Mesenteric fat pad (tissue), 1 donor: ENCODE measurements around the gene ATP6V0D1. TPM values are rescaled to one million over a fixed set of nuclear protein-coding genes. Genes with fewer than 3 reads are reported as not detected.

Experiments
- DNase-seq: peaks from one replicate; pipeline ENCODE4 v3.0.0-alpha.2; 2020; ENCODE audit warnings: low spot score
- total RNA-seq: library from RNA; stranded (reverse); fragmentation: NEBNext Ultra II Directional; extraction: Animal tissue kit (Norgen Biotek cat#: 25700); gene quantifications from one replicate; pipeline ENCODE4 v1.2.1, GENCODE V29; 2021
- donor health status: DM: yes; HTN: yes; CAD: no.

The ATP6V0D1 gene
- total RNA-seq, 1 donor from 2014 or later = 89.5 TPM

GRCh38 chr16:67463691-67464090 lies 17.3 kb downstream of the ATP6V0D1 start:
- DNase-seq = no peak

- no peak for DNase-seq
Measured at GRCh38 chr16:67463059-67463458, 17.9 kb downstream of the ATP6V0D1 start.

- no peak for DNase-seq
Measured at GRCh38 chr16:67462279-67462655, 18.7 kb downstream of the ATP6V0D1 start.

- no peak for DNase-seq
Measured at GRCh38 chr16:67461600-67462278, 19.2 kb downstream of the ATP6V0D1 start.

- DNase-seq = no peak
Measured at GRCh38 chr16:67460961-67461360, 20.0 kb downstream of the ATP6V0D1 start.

- no peak for DNase-seq
Measured at GRCh38 chr16:67460168-67460567, 20.8 kb downstream of the ATP6V0D1 start.

- no peak for DNase-seq
Measured at GRCh38 chr16:67459861-67460150, 21.2 kb downstream of the ATP6V0D1 start.

GRCh38 chr16:67459066-67459860 lies 21.7 kb downstream of the ATP6V0D1 start:
- DNase-seq = no peak

- no peak for DNase-seq
Measured at GRCh38 chr16:67458121-67458641, 22.8 kb downstream of the ATP6V0D1 start.

GRCh38 chr16:67457611-67458010 lies 23.3 kb downstream of the ATP6V0D1 start:
- no peak for DNase-seq

- DNase-seq = no peak
Measured at GRCh38 chr16:67456391-67457081, 24.4 kb downstream of the ATP6V0D1 start.

- DNase-seq = no peak
Measured at GRCh38 chr16:67454852-67455251, 26.1 kb downstream of the ATP6V0D1 start.

- DNase-seq = no peak
Measured at GRCh38 chr16:67454104-67454503, 26.9 kb downstream of the ATP6V0D1 start.

GRCh38 chr16:67451704-67452435 lies 29.1 kb downstream of the ATP6V0D1 start:
- DNase-seq = no peak

GRCh38 chr16:67451061-67451703 lies 29.8 kb downstream of the ATP6V0D1 start:
- DNase-seq = no peak

GRCh38 chr16:67449739-67450138 lies 31.2 kb downstream of the ATP6V0D1 start:
- DNase-seq = no peak

- no peak for DNase-seq
Measured at GRCh38 chr16:67449336-67449735, 31.6 kb downstream of the ATP6V0D1 start.

- no peak for DNase-seq
Measured at GRCh38 chr16:67448580-67448979, 32.4 kb downstream of the ATP6V0D1 start.

- DNase-seq = no peak
Measured at GRCh38 chr16:67447508-67448076, 33.4 kb downstream of the ATP6V0D1 start.

GRCh38 chr16:67446968-67447507 lies 33.9 kb downstream of the ATP6V0D1 start:
- no peak for DNase-seq
